GM12873 (cell line): ENCODE measurements around the gene PGRMC2.

Source experiments
- TF ChIP-seq, protein P1 (sequence below): IDR thresholded peaks from 2 replicates; pipeline ENCODE4 v1.5.1; 2012; ENCODE audit warnings: low read depth, mild to moderate bottlenecking, moderate library complexity, low read length, control low read depth; ENCODE audit not compliant: insufficient read depth; ENCODE audit errors: missing control alignments

PGRMC2 gene

DNA sequence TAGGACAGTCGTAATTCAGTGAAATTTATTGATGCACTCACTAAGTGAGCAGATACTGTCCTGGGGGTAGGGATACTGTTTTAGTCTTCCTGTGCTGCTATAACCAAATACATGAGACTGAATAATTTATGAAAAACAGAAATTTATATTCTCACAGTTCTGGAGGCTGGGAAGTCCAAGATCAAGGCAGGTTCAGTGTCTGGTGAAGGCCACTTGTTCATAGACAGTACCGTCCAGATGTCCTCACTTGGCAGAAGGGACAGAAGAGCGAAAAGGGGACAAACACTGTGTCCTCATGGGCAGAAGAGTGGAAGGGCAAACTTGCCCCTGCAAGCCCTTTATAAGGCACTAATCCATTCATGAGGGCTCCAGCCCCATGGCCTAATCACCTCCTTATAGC lies 45.6 kb downstream of the PGRMC2 start:
- TF ChIP-seq, protein P1, sequence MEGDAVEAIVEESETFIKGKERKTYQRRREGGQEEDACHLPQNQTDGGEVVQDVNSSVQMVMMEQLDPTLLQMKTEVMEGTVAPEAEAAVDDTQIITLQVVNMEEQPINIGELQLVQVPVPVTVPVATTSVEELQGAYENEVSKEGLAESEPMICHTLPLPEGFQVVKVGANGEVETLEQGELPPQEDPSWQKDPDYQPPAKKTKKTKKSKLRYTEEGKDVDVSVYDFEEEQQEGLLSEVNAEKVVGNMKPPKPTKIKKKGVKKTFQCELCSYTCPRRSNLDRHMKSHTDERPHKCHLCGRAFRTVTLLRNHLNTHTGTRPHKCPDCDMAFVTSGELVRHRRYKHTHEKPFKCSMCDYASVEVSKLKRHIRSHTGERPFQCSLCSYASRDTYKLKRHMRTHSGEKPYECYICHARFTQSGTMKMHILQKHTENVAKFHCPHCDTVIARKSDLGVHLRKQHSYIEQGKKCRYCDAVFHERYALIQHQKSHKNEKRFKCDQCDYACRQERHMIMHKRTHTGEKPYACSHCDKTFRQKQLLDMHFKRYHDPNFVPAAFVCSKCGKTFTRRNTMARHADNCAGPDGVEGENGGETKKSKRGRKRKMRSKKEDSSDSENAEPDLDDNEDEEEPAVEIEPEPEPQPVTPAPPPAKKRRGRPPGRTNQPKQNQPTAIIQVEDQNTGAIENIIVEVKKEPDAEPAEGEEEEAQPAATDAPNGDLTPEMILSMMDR: no peak

DNA sequence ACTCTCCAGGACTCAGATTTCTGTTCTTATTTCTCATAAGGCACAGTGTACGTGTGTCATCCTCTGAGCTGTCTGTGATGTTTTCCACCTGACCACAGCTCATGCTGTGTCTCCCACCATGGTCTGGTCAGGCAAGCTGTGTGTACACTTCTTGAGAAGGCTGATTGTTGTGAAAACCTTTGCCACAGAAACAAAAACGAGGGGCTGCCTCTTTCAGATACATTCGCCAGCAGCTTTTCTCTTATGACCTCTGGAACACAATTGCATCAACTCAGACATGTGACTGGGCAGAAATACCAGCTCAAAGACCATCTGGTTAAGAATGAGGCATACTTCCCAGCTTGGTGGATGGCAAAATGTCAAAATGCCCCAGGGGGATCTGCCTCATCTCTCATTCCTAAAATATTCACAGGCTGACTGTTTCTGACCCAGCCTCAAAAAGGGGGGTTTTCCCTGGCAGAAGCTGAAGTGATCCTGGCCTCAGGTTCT lies 46.1 kb downstream of the PGRMC2 start:
- TF ChIP-seq, protein P1: no peak

DNA sequence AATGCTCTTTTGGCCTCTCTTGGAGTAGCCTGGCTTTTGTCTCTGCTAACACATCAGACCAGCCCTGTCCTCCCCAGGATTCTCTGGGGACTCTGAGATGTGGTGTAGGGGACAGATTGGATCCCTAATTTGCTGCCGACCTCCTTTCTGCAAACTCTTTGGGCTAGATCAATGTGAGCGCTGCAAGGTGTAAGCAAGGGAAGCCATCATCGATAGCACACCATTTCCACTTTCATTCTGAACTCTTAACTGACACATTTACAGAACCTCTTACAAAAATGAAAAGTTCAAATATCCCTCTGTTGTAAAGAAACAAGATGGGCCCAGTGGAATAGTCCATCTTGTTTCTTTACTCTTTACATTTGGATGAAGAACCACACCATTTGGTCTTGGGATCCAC lies 46.6 kb downstream of the PGRMC2 start:
- TF ChIP-seq, protein P1: no peak

DNA sequence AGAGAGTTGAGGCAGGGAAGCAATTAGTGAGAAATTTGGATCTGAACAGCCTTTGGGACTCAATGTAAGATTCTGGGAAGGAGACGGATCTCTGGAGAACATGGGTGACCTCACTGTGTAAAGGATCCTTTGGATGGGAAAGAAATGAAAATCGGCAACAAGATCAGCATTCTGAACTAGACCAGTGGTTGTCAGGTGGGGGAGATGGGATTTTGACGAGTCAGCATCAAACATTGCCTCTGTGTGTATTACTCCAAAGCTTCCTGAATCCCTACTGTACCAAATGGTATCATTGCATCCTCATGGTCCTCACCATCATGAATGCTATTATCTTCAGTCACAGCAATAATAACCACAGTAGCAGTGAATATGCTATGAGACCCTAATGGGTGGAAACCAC lies 52.8 kb downstream of the PGRMC2 start:
- TF ChIP-seq, protein P1: no peak

DNA sequence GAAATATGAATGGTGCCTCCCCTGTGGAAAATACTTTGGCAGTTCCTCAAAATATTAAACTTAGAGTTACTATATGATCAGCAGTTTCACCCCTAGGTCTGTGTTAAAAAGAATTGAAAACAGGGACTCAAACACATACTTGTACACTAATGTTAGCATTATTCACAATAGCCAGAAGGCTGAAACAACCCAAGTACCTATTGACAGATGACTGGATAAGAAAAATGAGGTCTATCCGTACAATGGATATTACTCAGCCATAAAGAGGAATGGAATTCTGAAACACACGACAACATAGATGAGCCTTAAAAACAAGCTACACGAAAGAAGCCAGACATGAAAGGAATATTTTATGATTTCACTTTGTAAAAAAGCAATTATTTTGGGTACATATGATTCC lies 54.9 kb downstream of the PGRMC2 start:
- TF ChIP-seq, protein P1: no peak

DNA sequence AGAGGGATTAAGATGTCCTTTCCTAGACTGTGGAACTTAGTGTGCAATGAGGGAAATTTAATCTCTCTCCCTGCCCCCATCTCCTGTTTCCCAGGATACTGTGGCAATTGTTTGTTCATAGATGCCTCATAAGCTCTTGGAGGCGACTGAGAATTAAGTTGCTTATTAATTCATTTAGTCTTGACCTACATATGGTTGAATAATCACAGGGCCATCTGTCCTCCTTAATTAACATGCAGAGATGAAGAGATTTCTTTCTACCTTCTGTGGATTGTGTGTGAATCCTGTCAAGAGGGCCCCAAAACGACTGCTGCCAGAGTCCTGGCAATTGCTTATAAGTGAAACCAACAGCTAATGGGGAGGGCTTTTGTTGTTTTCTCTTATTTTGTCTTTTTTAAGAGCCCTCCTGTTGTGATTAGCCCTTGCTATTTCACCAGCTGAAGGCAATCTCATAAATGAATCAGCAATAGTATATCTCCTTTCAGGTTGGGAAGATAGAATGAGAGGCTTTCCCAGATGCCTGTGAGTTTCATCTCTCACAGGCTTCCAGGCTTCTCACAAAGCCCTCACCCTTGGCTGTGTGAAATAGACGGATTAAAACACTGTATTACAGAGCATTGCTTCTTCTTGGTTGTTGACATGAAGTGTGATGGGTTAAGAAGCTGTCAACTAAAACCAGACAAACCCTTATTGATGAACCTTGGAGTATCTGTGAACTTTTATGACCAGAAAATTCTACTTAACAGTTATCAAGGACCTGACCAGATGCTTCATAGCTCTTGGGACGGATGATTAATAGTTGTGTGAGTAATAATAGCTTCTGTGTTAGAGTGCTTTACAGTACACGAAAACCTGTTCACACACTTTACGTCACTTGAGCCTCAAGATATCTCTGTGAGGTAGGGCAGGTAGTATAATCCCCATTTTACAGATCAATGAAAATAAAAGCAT lies 58.5 kb downstream of the PGRMC2 start:
- TF ChIP-seq, protein P1: no peak

DNA sequence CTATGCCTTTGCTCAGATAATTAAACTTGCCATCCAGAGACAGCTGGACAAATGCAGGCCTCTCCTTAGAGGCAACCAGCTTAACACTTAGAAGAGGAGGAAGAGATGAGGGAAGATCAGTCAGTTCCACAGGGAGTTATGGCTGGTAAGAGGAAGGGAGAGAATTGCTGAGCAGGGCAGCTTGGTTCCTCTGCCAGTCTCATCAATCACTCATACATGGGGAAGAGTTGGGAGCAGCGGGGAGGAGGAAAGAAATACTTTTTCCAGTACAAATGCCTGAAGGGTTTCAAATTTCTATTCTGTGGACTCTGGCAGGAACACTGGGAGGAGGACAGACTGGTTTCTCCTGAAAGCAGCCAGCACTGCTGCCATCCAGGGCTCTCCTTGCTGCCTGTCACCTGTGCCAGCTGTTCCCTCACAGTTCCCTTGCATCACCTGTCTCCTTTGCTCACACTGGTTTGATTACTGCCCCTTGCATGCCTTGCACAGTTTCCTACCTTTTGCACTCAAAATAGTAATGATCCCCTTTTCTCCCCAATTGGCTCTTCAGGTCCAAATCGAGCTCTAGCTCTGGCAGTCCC lies 59.5 kb downstream of the PGRMC2 start:
- TF ChIP-seq, protein P1: no peak
